Measurements from ENCODE around the gene CDHR1. TPM values are rescaled to one million over a fixed set of nuclear protein-coding genes. Genes with fewer than 3 reads are reported as not detected.
A peak's percentile ranks its signal among the peaks of the same experiment; 100 is the strongest.

Gene CDHR1
- total RNA-seq, 1 donor from 2014 or later, result 19.8 TPM

GRCh38 chr10:84238909-84239308 lies 44.6 kb downstream of the CDHR1 start:
- Mint-ChIP-seq H3K27ac (ENCODE audit: unreplicated experiment) (no peak overlapping the region), H3K36me3 (ENCODE audit: low read depth) (no peaks in the 10 kb centered on the region), H3K4me1 (peaks cover 7% of the 10 kb centered on the region), H3K4me3 (no peak overlapping the region), H3K9me3 (no peaks in the 10 kb centered on the region), H3K27me3 (ENCODE audit: low read depth) (peaks cover 9% of the 10 kb centered on the region)
- no peak for TF ChIP-seq CTCF (conservative IDR thresholded peaks at IDR 0.05)
- DNase-seq (ENCODE audit: low read depth, low spot score), result no peak

- no peak within 1 kb of the TSS for H3K4me3 Mint-ChIP-seq
- H3K9me3 Mint-ChIP-seq, result no peaks in the 10 kb centered on the region
- H3K36me3 Mint-ChIP-seq (ENCODE audit: low read depth), result no peaks in the 10 kb centered on the region
- peaks cover 26% of the 10 kb centered on the region for H3K4me1 Mint-ChIP-seq
- TF ChIP-seq CTCF (conservative IDR thresholded peaks at IDR 0.05), result no peak
- H3K27ac Mint-ChIP-seq (ENCODE audit: unreplicated experiment), result no peak within 1 kb of the TSS
- H3K27me3 Mint-ChIP-seq (ENCODE audit: low read depth), result peaks cover 11% of the 10 kb centered on the region
- DNase-seq (ENCODE audit: low read depth, low spot score), result no peak
Measured at GRCh38 chr10:84241185-84241790, 47.0 kb downstream of the CDHR1 start, which contains the start of gene LRIT1. Gene LRIT1, minus strand, starts transcription at chr10:84241546. Its CDS starts 107 bp downstream, at chr10:84241439.

GRCh38 chr10:84243759-84244158 lies 49.4 kb downstream of the CDHR1 start:
- Mint-ChIP-seq H3K27me3 (ENCODE audit: low read depth) (peaks cover 5% of the 10 kb centered on the region), H3K36me3 (ENCODE audit: low read depth) (no peaks in the 10 kb centered on the region), H3K9me3 (no peaks in the 10 kb centered on the region), H3K4me3 (no peak overlapping the region), H3K4me1 (peaks cover 30% of the 10 kb centered on the region), H3K27ac (ENCODE audit: unreplicated experiment) (no peak overlapping the region)
- DNase-seq (ENCODE audit: low read depth, low spot score), result no peak
- no peak for TF ChIP-seq CTCF (conservative IDR thresholded peaks at IDR 0.05)

GRCh38 chr10:84244651-84245270 lies 50.4 kb downstream of the CDHR1 start, which contains the start of gene RGR:
Gene RGR, plus strand, starts transcription at chr10:84245053. Its CDS starts 38 bp downstream, at chr10:84245091.
- peak within 1 kb of the TSS; percentile 70 for H3K4me3 Mint-ChIP-seq
- peaks cover 5% of the 10 kb centered on the region for H3K27me3 Mint-ChIP-seq (ENCODE audit: low read depth)
- peak; percentile 41 for DNase-seq (ENCODE audit: low read depth, low spot score)

GRCh38 chr10:84247496-84247895 lies 53.2 kb downstream of the CDHR1 start:
- no peaks in the 10 kb centered on the region for H3K9me3 Mint-ChIP-seq
- DNase-seq (ENCODE audit: low read depth, low spot score), result no peak

More at GRCh38 chr10:84244651-84245270, 50.4 kb downstream of the CDHR1 start, which contains the start of gene RGR:
- TF ChIP-seq CTCF (conservative IDR thresholded peaks at IDR 0.05), result no peak
- H3K27ac Mint-ChIP-seq (ENCODE audit: unreplicated experiment), result peak within 1 kb of the TSS; percentile 52
- H3K9me3 Mint-ChIP-seq, result no peaks in the 10 kb centered on the region
- H3K4me1 Mint-ChIP-seq, result peaks cover 30% of the 10 kb centered on the region
- no peaks in the 10 kb centered on the region for H3K36me3 Mint-ChIP-seq (ENCODE audit: low read depth)

More at GRCh38 chr10:84247496-84247895, 53.2 kb downstream of the CDHR1 start:
- Mint-ChIP-seq H3K4me1 (peaks cover 30% of the 10 kb centered on the region), H3K36me3 (ENCODE audit: low read depth) (no peaks in the 10 kb centered on the region), H3K27ac (ENCODE audit: unreplicated experiment) (peak overlapping the region; percentile 57), H3K4me3 (no peak overlapping the region), H3K27me3 (ENCODE audit: low read depth) (peaks cover 3% of the 10 kb centered on the region)
- no peak for TF ChIP-seq CTCF (conservative IDR thresholded peaks at IDR 0.05)
